Measurements from ENCODE around the gene CPNE1. TPM values are rescaled to one million over a fixed set of nuclear protein-coding genes. Genes with fewer than 3 reads are reported as not detected.
A peak's percentile ranks its signal among the peaks of the same experiment; 100 is the strongest.

The CPNE1 gene
- total and polyA plus RNA-seq, 10 of the 15 experiments (the other 5 are each of a cell fraction or from before 2014, with no cell fraction given), result 84.9 to 209 (median 146) TPM

GRCh38 chr20:35618263-35619131 is 46.2 kb downstream of the CPNE1 start:
- ChIA-PET SMC1A (ENCODE audit: uncharacterized antibody, unreplicated experiment) (interaction anchor here (0.7 to 3.8 kb wide), 12 partner anchors 9 to 335 kb away, joined by 3 to 28 read pairs (median 4); partner anchors contain the start of genes CPNE1, RBM12 and RBM39), CTCF (interaction anchor here (0.7 to 4.0 kb wide), 27 partner anchors 9 to 336 kb away, joined by 3 to 31 read pairs (median 3); partner anchors contain the start of genes CPNE1, ERGIC3, NFS1 and RBM12), POLR2A (interaction anchor here (0.5 to 5.0 kb wide), 9 partner anchors 13 to 1186 kb away, joined by 3 to 24 read pairs (median 6); partner anchors contain the start of genes CPNE1, RBM12, RBM39 and SCAND1), RAD21 (ENCODE audit: unreplicated experiment) (interaction anchor here (0.7 to 3.1 kb wide), 14 partner anchors 11 to 473 kb away, joined by 3 to 29 read pairs (median 4); partner anchors contain the start of genes CPNE1, RBM12 and RBM39)
- Histone ChIP-seq H3K9ac (ENCODE audit: control insufficient read depth, insufficient read depth, low read length) (peak overlapping the region; percentile 72; the same call in 1 of the 2 replicates), H3K4me3 (peak overlapping the region; percentile 99), H3K4me2 (ENCODE audit: control insufficient read depth, insufficient read depth) (peak overlapping the region; percentile 95), H2AFZ (ENCODE audit: control insufficient read depth, low read depth, low read length) (peak overlapping the region; percentile 22; the same call in 1 of the 2 replicates), H4K20me1 (ENCODE audit: control insufficient read depth, insufficient read depth) (no peaks in the 10 kb centered on the region), H3K36me3 (ENCODE audit: control insufficient read depth in 2 of 2, insufficient read depth in 2 of 2, low read length in 1 of 2) (peaks cover 0 to 1% of the 10 kb centered on the region in 2 experiments; a peak in 1 of 4 replicates), H3K79me2 (ENCODE audit: control insufficient read depth, insufficient read depth, low read length) (no peaks in the 10 kb centered on the region; the same call in none of the 2 replicates), H3K9me3 (replicated peaks; ENCODE audit: control insufficient read depth, insufficient read depth, low read length) (no peaks in the 10 kb centered on the region), H3K27ac (ENCODE audit: control insufficient read depth, insufficient read depth) (no peak overlapping the region), H3K4me1 (ENCODE audit: control insufficient read depth, insufficient read depth, low read length) (peaks cover 25% of the 10 kb centered on the region), H3K27me3 (replicated peaks in 1 of 2; ENCODE audit: control insufficient read depth in 2 of 2, insufficient read depth in 2 of 2, low read length in 1 of 2) (no peaks in the 10 kb centered on the region)
- no peak for FAIRE-seq
- TSS peak; percentile 72 for BruUV-seq (replicated peaks)
- no peak for TF ChIP-seq ZBTB11 (CRISPR knock-in tag; IDR thresholded peaks at IDR 0.05)
- no peak for TF ChIP-seq SREBF2 (IDR thresholded peaks at IDR 0.05; ENCODE audit: low read length)
- TF ChIP-seq, protein P1, sequence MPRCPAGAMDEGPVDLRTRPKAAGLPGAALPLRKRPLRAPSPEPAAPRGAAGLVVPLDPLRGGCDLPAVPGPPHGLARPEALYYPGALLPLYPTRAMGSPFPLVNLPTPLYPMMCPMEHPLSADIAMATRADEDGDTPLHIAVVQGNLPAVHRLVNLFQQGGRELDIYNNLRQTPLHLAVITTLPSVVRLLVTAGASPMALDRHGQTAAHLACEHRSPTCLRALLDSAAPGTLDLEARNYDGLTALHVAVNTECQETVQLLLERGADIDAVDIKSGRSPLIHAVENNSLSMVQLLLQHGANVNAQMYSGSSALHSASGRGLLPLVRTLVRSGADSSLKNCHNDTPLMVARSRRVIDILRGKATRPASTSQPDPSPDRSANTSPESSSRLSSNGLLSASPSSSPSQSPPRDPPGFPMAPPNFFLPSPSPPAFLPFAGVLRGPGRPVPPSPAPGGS (IDR thresholded peaks at IDR 0.05; ENCODE audit: borderline replicate concordance, insufficient read depth, low read depth, low read length, poor library complexity, severe bottlenecking), result no peak
- no peak for TF ChIP-seq ZNF687 (IDR thresholded peaks at IDR 0.05)
- TF ChIP-seq, protein P2, sequence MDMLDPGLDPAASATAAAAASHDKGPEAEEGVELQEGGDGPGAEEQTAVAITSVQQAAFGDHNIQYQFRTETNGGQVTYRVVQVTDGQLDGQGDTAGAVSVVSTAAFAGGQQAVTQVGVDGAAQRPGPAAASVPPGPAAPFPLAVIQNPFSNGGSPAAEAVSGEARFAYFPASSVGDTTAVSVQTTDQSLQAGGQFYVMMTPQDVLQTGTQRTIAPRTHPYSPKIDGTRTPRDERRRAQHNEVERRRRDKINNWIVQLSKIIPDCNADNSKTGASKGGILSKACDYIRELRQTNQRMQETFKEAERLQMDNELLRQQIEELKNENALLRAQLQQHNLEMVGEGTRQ (IDR thresholded peaks at IDR 0.05; ENCODE audit: borderline replicate concordance, low read depth, low read length), result no peak
- peak; percentile 3; the same call in 2 of the 3 replicates for ATAC-seq
- 21% methylated on average over 33 of the region's 35 CpGs for WGBS (ENCODE audit: insufficient coverage, insufficient replicate concordance, low lambda C conversion rate, missing lambda C conversion rate)
- in situ Hi-C loops (cut with MboI), result no loop called here
- intact Hi-C loops (cut with micrococcal nuclease; ENCODE audit: unreplicated experiment), result loop anchor here (2.0 to 10.0 kb wide), 3 partner anchors 46 to 154 kb away; partner anchors contain the start of genes CPNE1, ERGIC3 and RBM12
- no peak for DNase-seq (ENCODE audit: low read depth, low spot score)

Measured in GM12878 (cell line).